Heart left ventricle (tissue), 13 donors: ENCODE measurements around the gene TMEM126A.
"Not testable (repeated sequence)": the region's sequence is repeated elsewhere in the genome, so short reads cannot be mapped to it uniquely, and the experiment has no call there.

ENCODE experiments used
- CTCF ChIP-seq, 12 donors: fragments of 200-600 bp; sonication (generic) in 4 of 12; IDR thresholded peaks; one replicate each; pipeline versions ENCODE4 v1.5.0 to v1.8.0; 2018 to 2022; ENCODE audit warnings: antibody characterized with exemption in 12 of 12, mild to moderate bottlenecking in 5 of 12
- POLR2A ChIP-seq, 2 donors: fragments of 450-650 bp; IDR thresholded peaks; one replicate each; pipeline ENCODE4 v1.6.1; 2017; ENCODE audit warnings: antibody characterized with exemption in 2 of 2, mild to moderate bottlenecking in 2 of 2, moderate library complexity in 2 of 2
- donor health status: ischemic (EF 13 %, LVEDD 7.1; RV severe dilation, severe dysfunction).
- donor health status: DM: no; HTN: yes; CAD: no.
- donor health status: DM: no; HTN: no; CAD: no.
- donor health status: ischemic (EF 25% LVEDD 6.9; RV normal size, moderate dysfunction).
- donor health status: ischemic (EF 25% LVEDD 5.7; RV mildly dilated, moderate dysfunction).
- donor health status: ischemic (EF 35%, LVEDD 5.7; RV mildly dilated, moderate dysfunction).
- donor health status: nonischemic (EF 11% LVEDD 7.7; RV severe dilation, severe dysfunction).
- donor health status: DM: yes; HTN: yes; CAD: no.
- donor health status: PGD.
- donor health status: ischemic (EF 29% LVEDD 5.4; RV normal size, mild dysfunction).
- donor health status: nonischemic (EF 23%, LVEDD 6.1; RV moderate dilation, normal function).

DNA sequence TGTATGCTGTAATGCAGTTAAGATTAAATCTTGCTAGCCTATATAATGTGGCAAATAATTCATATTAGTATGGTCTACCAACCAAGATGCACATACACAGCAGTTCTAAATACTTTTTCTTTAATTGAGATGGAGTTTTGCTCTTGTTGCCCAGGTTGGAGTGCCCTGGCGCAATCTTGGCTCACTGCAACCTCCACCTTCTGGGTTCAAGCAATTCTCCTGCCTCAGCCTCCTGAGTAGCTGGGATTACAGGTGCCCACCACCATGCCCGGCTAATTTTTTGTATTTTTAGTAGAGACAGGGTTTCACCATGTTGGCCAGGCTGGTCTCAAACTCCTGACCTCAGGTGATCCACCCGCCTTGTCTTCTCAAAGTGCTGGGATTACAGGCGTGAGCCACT, 6.6 kb downstream of the TMEM126A start:
- TF ChIP-seq CTCF, POLR2A (IDR thresholded peaks at IDR 0.05): not testable (repeated sequence)
